GM12865 (cell line): ENCODE measurements around the gene KRTAP9-3.
"Not testable (repeated sequence)": the region's sequence is repeated elsewhere in the genome, so short reads cannot be mapped to it uniquely, and the experiment has no call there.

Experiments
- DNase-seq: peaks from one replicate; pipeline ENCODE4 v3.0.0; 2010; ENCODE audit warnings: low read depth
- H3K4me3 ChIP-seq: 2 replicates; pipeline ENCODE4 v1.5.1; 2011; ENCODE audit warnings: mild to moderate bottlenecking, low read depth, low read length, control low read depth
- TF ChIP-seq, protein P1 (sequence below): IDR thresholded peaks from 2 replicates; pipeline ENCODE4 v1.5.1; 2011; ENCODE audit warnings: low read length, control low read depth, low read depth, inconsistent platforms; ENCODE audit not compliant: insufficient read depth; ENCODE audit errors: missing control alignments

Gene KRTAP9-3

DNA sequence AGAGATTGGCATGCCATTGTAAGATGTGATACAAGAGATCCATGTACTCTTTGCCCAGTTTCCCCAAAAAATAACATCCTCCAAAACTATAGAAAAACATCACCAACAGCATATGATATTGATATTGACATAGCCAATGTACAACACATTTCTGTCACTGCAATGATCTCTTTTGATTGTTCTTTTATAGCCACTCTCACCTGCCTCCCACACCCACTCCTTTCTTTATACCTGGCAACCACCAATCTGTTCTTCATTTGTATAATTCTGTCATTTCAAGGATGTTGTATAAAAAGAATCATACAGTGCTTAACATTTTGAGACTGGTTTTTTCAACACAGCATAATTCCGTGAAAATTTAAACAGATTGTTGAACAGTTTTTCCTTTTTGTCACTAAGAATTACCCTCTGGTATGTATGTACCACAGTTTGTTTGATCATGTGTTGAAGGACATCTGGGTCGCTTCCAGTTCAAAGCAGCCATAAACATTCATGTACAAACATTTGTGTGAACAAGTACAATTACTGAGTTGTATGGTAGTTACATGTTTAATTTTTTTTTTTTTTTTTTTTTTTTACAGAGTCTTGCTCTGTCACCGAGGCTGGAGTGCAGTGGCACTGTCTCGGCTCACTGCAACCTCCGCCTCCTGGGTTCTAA is 32.7 kb upstream of the KRTAP9-3 start:
- DNase-seq = no peak
- TF ChIP-seq, protein P1, sequence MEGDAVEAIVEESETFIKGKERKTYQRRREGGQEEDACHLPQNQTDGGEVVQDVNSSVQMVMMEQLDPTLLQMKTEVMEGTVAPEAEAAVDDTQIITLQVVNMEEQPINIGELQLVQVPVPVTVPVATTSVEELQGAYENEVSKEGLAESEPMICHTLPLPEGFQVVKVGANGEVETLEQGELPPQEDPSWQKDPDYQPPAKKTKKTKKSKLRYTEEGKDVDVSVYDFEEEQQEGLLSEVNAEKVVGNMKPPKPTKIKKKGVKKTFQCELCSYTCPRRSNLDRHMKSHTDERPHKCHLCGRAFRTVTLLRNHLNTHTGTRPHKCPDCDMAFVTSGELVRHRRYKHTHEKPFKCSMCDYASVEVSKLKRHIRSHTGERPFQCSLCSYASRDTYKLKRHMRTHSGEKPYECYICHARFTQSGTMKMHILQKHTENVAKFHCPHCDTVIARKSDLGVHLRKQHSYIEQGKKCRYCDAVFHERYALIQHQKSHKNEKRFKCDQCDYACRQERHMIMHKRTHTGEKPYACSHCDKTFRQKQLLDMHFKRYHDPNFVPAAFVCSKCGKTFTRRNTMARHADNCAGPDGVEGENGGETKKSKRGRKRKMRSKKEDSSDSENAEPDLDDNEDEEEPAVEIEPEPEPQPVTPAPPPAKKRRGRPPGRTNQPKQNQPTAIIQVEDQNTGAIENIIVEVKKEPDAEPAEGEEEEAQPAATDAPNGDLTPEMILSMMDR = no peak
- no peak overlapping the region for H3K4me3 ChIP-seq

DNA sequence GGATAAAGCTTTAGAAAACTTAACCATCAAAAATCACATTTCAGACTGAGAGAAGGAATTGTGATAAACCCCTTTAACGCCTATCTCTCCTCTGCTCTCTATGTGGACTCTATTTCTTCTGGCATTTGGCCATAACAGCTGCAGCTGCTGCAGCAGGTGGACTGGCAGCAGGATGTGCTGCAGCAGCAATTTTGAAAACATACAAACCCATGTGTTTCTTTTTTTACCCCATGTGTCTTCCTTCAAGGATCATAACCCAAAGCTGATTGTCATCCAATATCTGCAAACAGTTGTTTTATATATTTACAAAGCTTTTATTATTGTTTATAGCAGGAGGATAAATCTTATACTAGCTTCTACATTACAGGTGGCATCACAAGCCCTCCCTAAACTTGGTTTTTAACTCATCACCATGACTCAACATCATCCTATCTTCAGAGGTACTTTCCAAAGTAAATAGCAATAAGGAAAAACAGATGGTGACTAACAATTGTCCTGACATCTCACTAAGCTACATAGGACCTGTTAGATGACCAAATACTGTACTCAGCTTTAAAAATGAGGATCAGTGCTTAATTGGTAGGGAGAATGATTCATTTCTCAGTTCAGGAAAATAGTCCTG is 20.3 kb upstream of the KRTAP9-3 start:
- DNase-seq = no peak
- no peak overlapping the region for H3K4me3 ChIP-seq
- TF ChIP-seq, protein P1 = no peak

DNA sequence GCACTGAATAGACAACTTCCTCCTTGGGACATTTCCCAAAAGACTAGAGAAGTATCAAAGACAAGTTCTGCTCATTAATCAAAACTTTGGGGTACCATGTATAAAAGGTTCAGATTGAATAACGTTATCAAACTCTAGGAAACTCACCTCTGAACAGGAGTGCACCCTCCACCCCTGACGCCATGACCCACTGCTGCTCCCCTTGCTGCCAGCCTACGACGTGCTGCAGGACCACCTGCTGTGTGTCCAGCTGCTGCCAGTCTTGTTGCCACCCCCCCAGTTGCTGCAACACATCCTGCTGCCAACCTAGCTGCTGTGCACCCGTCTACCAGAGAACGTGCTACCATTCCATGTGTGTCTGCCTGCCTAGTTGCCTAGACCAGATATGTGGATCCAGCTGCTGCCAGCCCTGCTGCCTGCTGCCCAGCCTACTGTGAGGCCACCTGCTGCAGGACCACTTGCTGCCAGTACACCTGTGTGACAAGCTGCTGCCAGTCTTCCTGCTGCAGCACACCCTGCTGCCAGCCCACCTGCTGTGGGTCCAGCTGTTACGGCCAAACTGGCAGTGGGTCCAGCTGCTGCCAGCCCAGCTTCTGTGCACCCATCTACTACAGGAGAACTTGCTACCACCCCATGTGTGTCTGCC is 19.6 kb upstream of the KRTAP9-3 start:
- DNase-seq = no peak
- TF ChIP-seq, protein P1 = no peak
- no peak overlapping the region for H3K4me3 ChIP-seq

DNA sequence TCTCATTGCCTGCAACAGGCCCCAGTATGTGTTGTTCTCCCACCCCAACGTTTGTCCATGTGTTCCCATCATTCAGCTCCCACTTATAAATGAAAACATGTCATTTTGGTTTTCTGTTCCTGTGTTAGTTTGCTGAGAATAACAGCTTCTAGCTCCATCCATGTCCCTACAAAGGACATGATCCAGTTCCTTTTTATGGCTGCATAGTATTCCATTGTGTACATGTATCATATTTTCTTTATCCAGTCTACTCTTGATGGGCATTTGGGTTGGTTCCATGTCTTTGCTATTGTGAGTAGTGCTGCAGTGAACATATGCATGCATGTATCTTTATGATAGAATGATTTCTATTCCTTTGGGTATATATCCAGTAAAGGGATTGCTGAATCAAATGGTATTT is 16.6 kb upstream of the KRTAP9-3 start:
- DNase-seq = no peak
- H3K4me3 ChIP-seq = no peak overlapping the region
- TF ChIP-seq, protein P1 = no peak

DNA sequence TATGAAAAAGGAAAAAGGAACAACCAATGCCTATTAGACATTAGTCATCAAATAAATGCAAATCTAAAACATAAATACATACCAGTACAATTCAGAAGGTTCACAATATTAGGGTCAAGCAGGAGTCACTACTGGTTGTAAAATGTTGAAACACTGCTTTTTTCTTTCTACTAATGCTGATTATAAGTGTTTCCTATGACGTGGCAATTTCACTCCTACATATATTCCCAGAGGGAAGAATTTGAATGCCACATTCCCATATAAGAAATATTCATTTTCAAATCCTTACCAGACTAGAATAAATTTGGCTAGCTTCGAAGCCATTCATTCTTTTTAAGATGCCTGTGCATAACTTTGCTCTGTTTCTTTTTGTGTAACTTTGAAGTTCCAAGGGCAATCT is 8.4 kb upstream of the KRTAP9-3 start:
- TF ChIP-seq, protein P1 = no peak
- no peak overlapping the region for H3K4me3 ChIP-seq
- DNase-seq = no peak

DNA sequence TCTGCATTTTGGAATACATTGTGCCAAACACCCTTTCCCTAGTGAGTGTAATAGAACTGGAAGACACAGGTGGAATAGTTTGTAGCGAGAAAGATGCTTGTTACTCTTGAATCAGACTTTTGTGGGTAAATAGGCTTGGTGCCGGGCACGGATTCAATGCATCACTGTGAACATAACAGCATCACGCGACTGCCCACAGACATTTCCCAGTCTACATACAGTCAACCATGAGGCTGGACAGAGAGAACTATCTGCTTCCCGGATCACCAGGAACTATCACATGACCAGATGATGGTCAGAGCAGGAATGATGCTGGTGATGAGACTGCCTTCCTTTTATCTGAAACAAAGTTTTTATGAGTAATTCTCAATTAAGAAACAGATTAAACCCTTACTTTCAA is 6.2 kb upstream of the KRTAP9-3 start:
- no peak for DNase-seq
- TF ChIP-seq, protein P1 = no peak
- H3K4me3 ChIP-seq = no peak overlapping the region

DNA sequence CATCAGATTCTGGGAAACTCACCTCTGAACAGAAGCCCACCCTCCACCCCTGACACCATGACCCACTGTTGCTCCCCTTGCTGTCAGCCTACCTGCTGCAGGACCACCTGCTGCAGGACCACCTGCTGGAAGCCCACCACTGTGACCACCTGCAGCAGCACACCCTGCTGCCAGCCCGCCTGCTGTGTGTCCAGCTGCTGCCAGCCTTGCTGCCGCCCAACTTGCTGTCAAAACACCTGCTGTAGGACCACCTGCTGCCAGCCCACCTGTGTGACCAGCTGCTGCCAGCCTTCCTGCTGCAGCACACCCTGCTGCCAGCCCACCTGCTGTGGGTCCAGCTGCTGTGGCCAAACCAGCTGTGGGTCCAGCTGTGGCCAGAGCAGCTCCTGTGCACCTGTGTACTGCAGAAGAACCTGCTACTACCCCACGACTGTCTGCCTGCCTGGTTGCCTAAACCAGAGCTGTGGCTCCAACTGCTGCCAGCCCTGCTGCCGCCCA is 5.6 kb upstream of the KRTAP9-3 start, which contains the start of gene KRTAP9-2:
Gene KRTAP9-2, plus strand, starts transcription at position 51 of the 498 bp plus-strand sequence. Its CDS starts 7 bp downstream, at position 58.
- not testable (repeated sequence) for DNase-seq

More for the DNA sequence above, 5.6 kb upstream of the KRTAP9-3 start, which contains the start of gene KRTAP9-2:
- H3K4me3 ChIP-seq = not testable (repeated sequence)
